Measurements from ENCODE around the gene MECP2.

The MECP2 gene

DNA sequence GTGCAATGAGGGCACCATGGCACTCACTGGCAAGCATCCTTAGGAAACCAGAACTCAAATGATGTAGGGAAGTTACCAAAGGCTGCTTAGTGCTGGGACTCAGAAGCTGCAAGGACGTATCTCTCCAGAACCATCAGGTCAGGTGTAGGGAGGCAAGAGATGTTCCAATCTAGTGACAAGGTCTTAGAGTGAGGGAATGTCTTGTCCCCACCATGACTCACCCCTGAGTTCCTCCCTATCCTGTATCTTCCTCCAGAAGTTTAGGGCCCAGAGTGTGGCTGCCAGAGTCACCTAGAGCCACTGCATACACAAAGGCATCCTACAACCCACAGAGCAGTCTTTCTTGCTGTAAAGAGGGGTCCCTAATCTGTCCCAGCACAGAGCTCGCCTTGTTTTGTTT lies 63.7 kb downstream of the MECP2 start:
- DNase-seq (ENCODE audit: low read depth in 2 of 2): no peak

DNA sequence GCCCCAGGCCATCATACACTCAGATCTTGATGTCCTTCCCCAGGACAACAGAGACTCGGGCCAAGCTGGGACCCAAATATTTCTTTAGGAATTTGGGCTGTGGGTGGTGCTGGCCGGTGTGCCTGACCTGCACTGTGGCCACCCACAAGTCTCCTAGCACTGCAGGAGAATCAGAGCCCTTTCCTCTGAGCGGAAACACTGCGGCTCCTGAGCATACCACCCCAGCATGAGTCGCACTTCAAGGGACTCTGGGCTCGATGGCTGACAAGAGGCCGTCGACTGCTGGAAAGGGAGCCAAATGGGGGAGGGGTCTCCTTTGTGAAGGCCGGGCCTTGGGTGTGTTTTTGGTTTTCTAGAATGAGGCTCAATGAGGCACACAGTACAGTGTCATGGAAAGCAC lies 64.9 kb downstream of the MECP2 start:
- no peak for DNase-seq (ENCODE audit: low read depth in 2 of 2)

DNA sequence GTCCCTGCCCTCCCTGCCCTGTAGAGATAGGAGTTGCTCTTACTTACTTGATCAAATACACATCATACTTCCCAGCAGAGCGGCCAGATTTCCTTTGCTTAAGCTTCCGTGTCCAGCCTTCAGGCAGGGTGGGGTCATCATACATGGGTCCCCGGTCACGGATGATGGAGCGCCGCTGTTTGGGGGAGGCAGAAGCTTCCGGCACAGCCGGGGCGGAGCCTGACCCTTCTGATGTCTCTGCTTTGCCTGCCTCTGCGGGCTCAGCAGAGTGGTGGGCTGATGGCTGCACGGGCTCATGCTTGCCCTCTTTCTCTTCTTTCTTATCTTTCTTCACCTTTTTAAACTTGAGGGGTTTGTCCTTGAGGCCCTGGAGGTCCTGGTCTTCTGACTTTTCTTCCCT lies 65.4 kb downstream of the MECP2 start:
- DNase-seq (ENCODE audit: low read depth in 2 of 2): no peak

DNA sequence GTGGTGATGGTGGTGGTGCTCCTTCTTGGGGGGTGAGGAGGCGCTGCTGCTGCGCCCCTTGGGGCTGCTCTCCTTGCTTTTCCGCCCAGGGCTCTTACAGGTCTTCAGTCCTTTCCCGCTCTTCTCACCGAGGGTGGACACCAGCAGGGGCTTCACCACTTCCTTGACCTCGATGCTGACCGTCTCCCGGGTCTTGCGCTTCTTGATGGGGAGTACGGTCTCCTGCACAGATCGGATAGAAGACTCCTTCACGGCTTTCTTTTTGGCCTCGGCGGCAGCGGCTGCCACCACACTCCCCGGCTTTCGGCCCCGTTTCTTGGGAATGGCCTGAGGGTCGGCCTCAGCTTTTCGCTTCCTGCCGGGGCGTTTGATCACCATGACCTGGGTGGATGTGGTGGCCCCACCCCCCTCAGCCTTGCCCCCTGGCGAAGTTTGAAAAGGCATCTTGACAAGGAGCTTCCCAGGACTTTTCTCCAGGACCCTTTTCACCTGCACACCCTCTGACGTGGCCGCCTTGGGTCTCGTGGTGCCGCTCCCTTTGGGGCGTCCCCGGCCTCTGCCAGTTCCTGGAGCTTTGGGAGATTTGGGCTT lies 66.7 kb downstream of the MECP2 start:
- DNase-seq (ENCODE audit: low read depth in 2 of 2): no peak

DNA sequence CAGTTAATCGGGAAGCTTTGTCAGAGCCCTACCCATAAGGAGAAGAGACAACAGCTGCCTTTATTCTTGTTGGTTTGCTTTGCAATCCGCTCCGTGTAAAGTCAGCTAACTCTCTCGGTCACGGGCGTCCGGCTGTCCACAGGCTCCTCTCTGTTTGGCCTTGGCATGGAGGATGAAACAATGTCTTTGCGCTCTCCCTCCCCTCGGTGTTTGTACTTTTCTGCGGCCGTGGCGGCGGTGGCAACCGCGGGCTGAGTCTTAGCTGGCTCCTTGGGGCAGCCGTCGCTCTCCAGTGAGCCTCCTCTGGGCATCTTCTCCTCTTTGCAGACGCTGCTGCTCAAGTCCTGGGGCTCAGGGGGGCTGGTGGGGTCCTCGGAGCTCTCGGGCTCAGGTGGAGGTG lies 67.3 kb downstream of the MECP2 start:
- no peak for DNase-seq (ENCODE audit: low read depth in 2 of 2)

DNA sequence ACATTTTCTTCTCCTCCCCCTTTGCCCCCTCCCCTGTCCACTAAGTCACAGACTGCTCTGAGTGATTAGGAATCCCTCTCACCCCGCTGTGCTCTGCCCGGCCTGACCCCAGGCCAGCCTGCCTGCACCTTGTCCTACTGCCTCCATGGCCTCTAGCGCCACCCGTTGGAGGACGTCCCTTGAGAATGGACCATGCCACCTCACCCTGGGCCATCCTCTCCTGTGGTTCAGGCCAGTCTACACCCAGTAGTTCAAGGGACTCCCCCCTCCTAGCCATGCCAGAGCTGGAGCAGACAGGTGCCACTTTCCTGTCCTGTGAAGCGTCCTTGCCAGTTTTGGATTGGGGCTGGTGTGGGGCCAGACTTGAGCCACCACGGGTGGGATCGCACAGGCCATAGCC lies 68.1 kb downstream of the MECP2 start:
- no peak for DNase-seq (ENCODE audit: low read depth in 2 of 2)

DNA sequence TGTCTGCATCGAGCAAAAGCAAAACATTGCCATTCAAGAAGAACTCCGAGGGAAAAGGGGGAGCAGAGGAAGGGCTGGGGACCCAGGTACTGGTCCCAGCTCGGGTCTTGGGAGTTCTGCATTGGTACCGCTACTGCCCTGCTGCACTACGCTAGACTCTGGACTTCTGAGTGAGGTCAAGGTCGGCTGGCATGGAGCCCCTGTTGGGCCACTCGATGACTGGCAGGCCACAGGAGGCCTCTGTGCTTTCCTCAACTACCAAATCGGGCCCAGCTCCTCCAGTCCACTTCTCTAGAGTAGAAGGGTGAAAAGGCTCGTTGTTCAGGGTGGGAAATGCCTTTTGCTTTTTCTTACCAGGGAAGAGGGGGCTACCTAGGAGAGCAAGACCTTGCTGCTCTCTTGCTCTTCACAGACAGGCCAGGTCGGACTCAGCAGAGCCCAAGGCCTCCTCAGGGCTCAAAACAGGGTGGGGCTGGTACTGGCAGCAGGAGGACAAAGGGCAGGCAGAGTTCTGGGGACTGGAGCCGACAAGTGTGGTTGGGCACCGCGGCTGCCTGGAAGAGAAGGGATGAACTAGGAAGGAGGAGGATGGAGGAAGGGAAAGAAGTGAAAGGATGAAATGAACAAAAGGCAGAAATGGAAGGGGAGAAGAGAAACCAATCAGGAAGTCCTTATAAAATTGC lies 68.9 kb downstream of the MECP2 start:
- no peak for DNase-seq (ENCODE audit: low read depth in 2 of 2)

DNA sequence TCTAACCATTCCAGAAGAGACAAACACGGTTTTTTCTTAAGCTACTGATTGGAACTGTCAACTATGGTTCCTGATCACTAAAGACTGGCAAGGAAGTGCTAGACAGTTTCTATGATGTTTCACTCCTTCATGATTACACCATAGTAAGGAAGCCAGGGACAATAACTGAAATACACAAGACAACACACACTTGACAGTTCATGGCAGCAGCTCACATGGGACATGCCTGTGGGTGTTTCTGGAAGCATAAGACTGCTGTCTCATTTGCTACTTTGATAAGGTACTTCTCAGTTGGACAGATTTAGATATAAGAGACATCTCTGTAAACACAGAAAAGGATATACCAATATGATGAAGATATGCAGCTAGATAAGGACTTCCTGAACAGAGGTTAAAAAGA lies 69.5 kb downstream of the MECP2 start:
- DNase-seq (ENCODE audit: low read depth in 2 of 2): no peak

DNA sequence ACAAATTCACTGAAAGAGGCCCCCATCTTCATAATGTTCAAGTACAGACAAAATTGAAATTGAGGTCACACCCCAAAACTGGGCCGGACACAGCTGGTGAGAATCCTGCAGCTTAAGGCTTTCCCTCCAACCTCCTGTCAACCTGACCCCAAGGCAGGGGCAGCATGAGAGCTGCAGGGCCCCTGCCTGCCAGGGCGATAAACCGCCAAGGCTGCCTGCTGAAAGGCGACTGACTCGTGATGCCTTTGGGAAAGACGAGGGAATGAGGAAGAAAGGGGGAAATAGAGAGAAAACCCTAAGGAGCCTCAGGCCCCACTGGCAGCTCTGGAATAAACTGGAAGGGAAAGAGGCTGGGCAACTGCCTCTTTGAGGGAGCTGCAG lies 70.5 kb downstream of the MECP2 start:
- no peak for DNase-seq (ENCODE audit: low read depth in 2 of 2)

DNA sequence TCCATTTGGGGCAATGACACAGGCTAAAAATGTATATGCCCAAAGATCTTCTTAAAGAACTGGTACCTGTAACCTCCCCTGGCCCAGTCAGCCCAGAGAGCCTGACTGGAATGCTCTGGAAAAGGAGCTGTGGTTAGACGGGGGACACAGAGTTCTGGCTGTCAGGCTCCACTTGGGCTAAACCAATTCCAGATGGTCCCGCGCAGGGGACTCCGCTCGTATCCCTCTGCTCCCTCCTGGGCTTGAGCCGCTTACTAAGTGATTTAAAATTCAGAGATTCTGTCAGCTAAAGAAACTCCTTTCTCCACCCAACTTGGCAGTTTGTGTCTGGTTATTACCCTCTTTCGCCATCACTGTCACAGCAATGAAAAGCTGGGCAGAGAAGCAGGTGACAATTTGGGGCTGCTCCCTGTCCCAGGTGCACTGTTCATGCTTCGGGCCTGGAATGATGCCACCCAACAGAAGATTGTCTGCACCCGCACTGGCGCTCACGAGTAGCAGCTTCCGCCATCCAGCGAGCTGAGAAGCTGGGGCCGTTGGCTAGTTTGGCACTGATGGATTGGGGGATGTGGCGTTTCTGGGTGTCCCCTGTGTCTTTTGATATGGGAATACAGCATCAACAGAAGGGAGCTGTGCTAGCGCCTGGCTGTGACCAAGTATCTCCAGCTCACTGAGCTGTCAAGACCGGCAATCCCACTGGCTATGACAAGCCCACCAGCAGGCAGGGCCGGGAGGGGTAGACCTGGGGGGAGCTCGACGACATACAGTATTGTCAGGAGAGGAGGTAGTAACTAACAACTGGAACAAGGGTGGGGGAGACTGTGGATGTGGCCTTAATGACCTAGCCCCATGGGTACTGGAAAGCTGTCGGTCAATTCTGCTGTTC lies 71.1 kb downstream of the MECP2 start:
- DNase-seq (ENCODE audit: low read depth in 2 of 2): no peak

DNA sequence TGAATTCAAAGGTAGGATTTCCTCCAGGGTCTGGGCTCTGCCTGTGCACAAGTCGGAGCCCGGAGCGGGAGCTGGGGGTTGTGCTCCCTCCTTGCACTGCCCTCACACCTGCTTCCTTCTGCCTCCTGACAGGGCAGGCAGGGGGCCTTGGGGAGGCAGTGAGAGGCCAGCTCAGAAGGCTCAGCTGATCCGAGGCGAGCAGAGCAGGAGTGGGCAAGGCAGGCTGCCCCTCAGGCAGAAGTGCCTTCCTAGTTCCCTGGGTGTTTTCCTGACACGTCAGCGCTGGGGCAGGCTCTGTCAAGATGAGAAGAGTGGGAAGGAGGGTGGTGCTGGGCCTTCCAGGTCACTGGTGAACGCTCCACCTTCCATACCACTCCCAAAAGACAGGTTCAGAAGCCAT lies 72.3 kb downstream of the MECP2 start:
- no peak for DNase-seq (ENCODE audit: low read depth in 2 of 2)

DNA sequence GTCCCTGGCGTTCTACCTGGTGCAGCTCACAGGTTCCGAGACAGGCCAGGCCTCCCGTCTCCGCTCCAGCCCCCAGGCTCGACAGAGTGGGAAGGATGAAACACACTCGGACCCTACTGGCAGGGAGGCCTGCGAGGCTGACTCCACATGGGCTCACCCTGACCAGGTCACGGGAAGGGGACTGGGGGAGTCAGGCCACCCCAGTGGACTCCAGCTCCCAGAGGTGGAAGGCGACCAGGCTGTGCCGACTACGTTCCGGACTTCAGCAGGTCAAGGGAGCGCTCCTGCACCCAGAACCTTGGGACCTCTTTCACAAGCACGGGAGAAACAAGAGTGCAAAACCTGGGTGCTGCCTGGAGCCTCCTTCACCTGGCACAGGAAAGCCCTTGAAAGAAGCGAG lies 73.2 kb downstream of the MECP2 start:
- no peak for DNase-seq (ENCODE audit: low read depth in 2 of 2)

DNA sequence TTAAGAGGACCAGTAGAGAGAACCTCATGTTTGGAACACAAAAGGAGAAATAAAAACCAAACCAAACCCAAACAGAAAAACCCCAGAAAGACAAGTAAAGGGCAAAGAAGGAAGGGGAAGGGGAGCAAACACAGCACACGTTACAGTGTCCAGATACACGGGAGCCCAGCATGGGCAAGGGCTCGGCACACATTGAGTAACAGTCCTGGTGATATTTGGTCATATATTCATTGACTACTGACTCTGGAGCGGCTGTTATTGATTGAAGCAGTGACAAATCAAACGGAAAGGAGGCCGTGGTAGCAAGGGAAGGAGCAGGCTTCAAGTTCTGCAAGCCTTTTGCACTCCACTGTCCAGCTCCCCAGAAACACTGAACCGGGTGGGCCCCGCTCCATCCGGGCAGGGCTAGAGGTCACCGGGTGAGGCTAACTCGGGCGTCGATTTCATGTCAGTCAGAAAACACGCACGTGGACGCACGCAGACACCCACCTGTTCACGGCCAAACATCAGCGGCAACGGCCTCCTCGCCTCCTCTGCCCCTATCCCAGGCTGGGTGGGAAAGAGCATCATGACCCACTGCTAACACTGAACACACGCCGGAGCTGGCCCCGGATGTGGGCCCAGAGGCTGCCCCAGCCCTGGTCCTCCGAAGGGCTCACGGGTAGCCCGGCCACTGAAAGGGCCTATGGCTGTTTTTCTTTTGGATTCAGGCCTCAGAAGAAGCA lies 74.1 kb downstream of the MECP2 start:
- DNase-seq (ENCODE audit: low read depth in 2 of 2): no peak

DNA sequence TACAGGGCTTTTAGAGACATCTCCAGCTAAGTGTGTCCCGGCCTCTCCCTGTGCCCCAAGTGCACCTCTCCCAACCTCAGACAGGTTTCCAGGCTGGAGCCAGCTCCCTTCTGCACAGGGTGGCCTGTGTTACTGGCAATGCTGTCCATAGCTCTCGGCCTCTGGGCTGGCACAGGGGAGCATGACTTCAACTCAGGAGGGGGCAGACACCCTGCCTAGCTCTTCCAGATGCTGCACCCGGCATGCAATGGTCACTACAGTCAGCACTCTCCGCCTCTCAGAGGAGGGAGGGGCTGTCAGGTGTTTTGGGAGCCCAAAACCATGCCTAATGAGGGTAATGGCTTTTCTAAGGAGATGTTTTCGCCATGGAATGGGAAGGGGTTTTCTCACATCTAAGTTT lies 75.4 kb downstream of the MECP2 start:
- DNase-seq (ENCODE audit: low read depth in 2 of 2): no peak

DNA sequence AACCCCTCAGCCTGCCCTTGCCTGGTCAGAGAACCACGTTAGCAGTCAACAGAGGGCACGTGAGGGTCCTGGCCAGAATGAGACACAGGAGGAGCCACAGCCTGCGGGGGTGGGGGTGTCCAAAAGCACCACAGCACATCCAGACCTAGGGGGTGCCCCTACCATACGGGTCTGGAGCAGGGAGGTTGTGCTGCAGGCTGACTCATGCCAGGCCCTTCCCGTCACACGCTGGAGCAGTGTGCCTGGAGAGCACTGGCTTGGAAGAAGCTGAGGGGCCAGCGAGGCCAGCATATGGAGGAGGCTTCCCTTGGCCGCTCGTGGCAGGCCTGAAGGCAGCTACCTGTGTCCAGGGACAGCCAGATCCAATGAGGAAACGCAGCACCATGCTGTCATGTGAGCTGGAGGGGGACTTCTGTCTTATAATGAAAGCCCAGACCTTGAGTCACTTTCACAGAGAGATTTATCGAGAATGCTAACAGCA lies 76.3 kb downstream of the MECP2 start:
- no peak for DNase-seq (ENCODE audit: low read depth in 2 of 2)

DNA sequence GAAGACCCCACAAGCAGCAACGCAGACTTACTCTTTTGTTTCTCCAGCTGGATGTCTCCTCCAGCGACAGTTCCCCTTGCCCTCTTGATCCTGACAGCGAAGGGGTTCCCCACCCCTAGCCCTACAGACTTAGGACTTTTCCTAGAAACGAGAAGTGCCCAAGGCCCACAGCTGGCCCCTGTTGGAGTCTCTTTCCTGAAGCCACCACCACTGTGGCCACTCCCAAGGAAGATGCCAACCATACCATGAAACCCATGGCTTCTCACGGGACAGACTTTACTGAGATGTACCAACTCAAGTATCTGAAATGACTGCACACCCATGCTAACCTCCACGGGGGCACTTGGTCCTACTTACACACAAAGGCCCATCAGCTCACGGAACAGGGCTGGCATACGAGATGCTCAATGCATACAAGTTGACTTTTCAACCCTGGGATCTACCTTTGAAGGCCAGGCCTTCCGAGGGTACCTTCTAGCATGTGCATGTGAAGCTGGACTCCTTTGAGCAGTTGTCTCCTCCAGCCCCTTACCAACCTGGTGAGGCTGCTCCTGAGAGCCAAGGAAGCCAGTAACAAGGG lies 76.9 kb downstream of the MECP2 start:
- DNase-seq (ENCODE audit: low read depth in 2 of 2): no peak

DNA sequence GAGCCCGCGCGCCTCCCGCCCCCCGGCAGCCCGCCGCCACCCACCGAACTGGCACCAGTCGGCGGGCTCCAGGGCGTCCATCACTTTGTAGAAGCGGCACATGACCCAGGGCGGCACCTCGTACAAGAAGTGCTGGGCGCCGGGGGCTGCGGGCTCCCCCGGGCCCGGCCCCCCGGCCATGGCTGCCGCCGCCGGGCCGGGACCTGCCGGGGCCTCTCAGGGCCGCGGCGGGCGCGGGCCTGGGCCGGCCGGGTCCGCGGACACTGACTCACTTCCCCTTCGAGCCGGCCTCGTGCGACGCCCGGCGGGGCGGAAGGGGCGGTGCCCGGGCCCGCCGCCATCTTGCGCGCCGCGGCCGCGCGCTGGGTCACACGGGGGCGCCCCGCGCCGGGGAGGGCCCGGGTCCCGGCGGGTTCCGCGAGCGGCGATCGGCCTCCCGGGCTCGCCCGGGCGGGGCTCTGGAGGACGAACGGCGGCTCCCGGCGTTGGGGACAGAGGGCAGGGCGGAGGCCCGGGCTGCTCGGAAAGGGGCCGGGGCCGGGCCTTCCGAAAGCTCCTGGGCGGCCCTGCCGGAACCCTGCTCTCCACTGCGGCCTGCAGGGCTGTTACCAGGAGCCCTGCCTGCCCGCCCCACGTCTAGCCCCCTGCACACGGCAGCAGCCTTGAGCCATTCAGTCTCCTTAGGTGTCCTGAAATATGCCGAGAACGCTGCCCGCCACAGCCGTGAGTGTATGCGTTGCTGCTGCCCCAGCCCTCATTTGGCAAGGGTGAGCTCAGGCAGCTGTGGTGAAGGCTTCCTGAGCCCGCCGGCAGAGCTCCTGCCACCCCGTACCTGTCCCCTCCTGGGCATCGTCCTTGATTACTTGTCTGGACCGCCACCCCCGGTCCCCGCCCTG lies 77.6 kb downstream of the MECP2 start, which contains the start of gene IRAK1:
Gene IRAK1 (minus strand): TSS at position 270 of the 896 bp plus-strand sequence. CDS start 90 bp downstream, at position 180.
- DNase-seq (ENCODE audit: low read depth in 2 of 2): peak; percentile 39

DNA sequence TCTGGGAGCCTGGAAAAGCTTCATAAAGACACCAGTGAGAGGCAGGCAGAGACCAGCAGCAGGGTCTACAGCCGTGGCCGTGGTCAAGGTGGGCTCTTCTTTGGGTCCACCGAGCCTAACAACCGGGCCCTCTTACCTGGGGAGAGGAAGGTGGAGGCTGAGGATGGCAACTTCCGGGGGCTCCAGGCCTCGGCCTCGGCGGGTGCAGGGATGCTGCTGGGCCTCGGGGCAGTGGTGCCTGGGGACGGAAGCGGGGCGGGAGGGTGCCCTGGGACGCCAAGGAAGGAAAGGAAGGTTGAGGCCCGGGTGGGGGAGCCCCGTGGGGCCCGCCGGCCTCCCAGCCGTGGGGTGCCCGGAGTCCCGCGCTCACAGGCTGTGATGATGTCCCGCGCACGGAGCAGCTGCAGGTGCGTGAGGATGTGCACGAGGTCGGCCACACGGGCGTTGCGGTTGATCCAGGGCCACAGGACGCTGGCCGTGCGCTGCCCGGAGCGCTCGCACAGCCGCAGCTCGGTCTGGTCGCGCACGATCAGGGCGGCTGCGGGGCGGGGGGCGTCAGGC lies 78.4 kb downstream of the MECP2 start:
- no peak for DNase-seq (ENCODE audit: low read depth in 2 of 2)

DNA sequence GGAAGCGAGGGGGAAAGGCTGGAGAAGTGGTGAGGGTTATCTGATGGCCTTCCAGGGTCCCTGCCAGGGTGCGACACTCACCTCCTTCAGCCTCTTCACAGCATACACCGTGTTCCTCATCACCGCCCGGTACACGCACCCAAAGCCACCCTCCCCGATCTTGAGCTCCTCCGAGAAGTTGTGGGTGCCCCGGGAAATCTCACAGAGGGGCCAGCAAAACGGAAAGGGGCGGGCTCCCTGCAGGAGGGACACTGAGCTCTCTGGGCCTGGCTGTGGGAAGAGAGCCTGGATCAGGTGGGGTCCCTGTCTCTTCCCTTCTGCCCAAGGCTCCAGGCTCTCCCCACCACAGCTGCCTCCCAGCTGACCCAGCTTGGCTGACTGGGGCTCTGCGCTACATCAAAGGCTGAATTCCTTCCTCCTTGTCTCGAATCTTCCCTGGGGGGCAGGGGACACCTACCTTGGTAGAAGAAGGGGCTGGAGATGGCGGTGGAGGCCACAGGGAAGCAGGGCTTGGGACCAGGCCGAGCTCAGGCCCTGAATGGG lies 78.9 kb downstream of the MECP2 start:
- DNase-seq (ENCODE audit: low read depth in 2 of 2): no peak
